HG03432 (cell line): Measurements from ENCODE around the gene PHF12.
"Not testable (repeated sequence)": the region's sequence is repeated elsewhere in the genome, so short reads cannot be mapped to it uniquely, and the experiment has no call there.

Experiments
- ATAC-seq: cut with Tn5 transposase; IDR thresholded peaks from one replicate; pipeline ENCODE4 v1.9.1; 2021; ENCODE audit warnings: mild to moderate bottlenecking, moderate library complexity; ENCODE audit not compliant: unreplicated experiment

Gene PHF12

GRCh38 chr17:28906706-28907438 lies 44.4 kb downstream of the PHF12 start:
- no peak for ATAC-seq

GRCh38 chr17:28906276-28906675 lies 45.0 kb downstream of the PHF12 start:
- no peak for ATAC-seq

- no peak for ATAC-seq
Measured at GRCh38 chr17:28904800-28905199, 46.5 kb downstream of the PHF12 start.

GRCh38 chr17:28903546-28903841 lies 47.8 kb downstream of the PHF12 start:
- not testable (repeated sequence) for ATAC-seq

GRCh38 chr17:28902819-28903545 lies 48.3 kb downstream of the PHF12 start, which contains the start of gene DHRS13:
TSS of gene DHRS13 (minus strand) at chr17:28903079. CDS start at chr17:28902944, 135 bp downstream.
- ATAC-seq = peak; percentile 93

- ATAC-seq = peak; percentile 37
Measured at GRCh38 chr17:28901866-28902818, 49.2 kb downstream of the PHF12 start.

GRCh38 chr17:28900986-28901726 lies 50.2 kb downstream of the PHF12 start:
- ATAC-seq = no peak

GRCh38 chr17:28899212-28899815 lies 52.0 kb downstream of the PHF12 start:
- no peak for ATAC-seq

GRCh38 chr17:28898527-28898955 lies 52.8 kb downstream of the PHF12 start:
- no peak for ATAC-seq

GRCh38 chr17:28897769-28898526 lies 53.4 kb downstream of the PHF12 start:
- ATAC-seq = no peak

- peak; percentile 31 for ATAC-seq
Measured at GRCh38 chr17:28896884-28897768, 54.2 kb downstream of the PHF12 start, which contains the start of gene FLOT2. TSS of gene FLOT2 (minus strand) at chr17:28897733. CDS start at chr17:28897574, 159 bp downstream.

GRCh38 chr17:28896491-28896883 lies 54.8 kb downstream of the PHF12 start:
- no peak for ATAC-seq

- ATAC-seq = no peak
Measured at GRCh38 chr17:28895794-28896447, 55.4 kb downstream of the PHF12 start.

GRCh38 chr17:28893248-28894183 lies 57.8 kb downstream of the PHF12 start:
- peak; percentile 31 for ATAC-seq

- no peak for ATAC-seq
Measured at GRCh38 chr17:28892024-28892423, 59.3 kb downstream of the PHF12 start.

- ATAC-seq = no peak
Measured at GRCh38 chr17:28891201-28891600, 60.1 kb downstream of the PHF12 start.

- no peak for ATAC-seq
Measured at GRCh38 chr17:28889996-28890395, 61.3 kb downstream of the PHF12 start.
